Mesangial cell (primary cell): ENCODE results near the gene EGFLAM. TPM values are rescaled to one million over a fixed set of nuclear protein-coding genes. Genes with fewer than 3 reads are reported as not detected.

Experiments used
- total RNA-seq: library from RNA; depleted of rRNA; stranded (reverse); fragments of >200 nt; gene quantifications from 2 replicates; pipeline ENCODE4 v1.2.3, GENCODE V29; 2015

Gene EGFLAM
- 0.33 and 2.2 TPM in 2 replicates for total RNA-seq

GRCh38 chr5:38258319-38259061 is at the start of gene EGFLAM:
TSS of gene EGFLAM (plus strand) at chr5:38258559. CDS start at chr5:38258755, 196 bp downstream.

